Stimulated activated CD8-positive, alpha-beta memory T cell treated with anti-CD3 and anti-CD28 coated beads, Interleukin-15, amount 100 ng/mL, for 4 hours (primary cell): ENCODE results near the gene GNRH2.
A peak's percentile ranks its signal among the peaks of the same experiment; 100 is the strongest.
"Not testable (repeated sequence)": the region's sequence is repeated elsewhere in the genome, so short reads cannot be mapped to it uniquely, and the experiment has no call there.

Experiments used
- DNase-seq, 2 donors: peaks; one replicate each; pipeline ENCODE4 v3.0.0-alpha.2; 2020; ENCODE audit warnings: low read depth in 2 of 2

The GNRH2 gene

GRCh38 chr20:3042625-3043024 is 797 bp upstream of the GNRH2 start:
- no peak for DNase-seq

- DNase-seq, result no peak
These were observed 1.0 kb downstream of the GNRH2 start for GRCh38 chr20:3044336-3044965.

- DNase-seq, result peak in 1 of 2 donors; percentile 10
These were observed 1.8 kb downstream of the GNRH2 start for GRCh38 chr20:3045042-3045815.

DNA sequence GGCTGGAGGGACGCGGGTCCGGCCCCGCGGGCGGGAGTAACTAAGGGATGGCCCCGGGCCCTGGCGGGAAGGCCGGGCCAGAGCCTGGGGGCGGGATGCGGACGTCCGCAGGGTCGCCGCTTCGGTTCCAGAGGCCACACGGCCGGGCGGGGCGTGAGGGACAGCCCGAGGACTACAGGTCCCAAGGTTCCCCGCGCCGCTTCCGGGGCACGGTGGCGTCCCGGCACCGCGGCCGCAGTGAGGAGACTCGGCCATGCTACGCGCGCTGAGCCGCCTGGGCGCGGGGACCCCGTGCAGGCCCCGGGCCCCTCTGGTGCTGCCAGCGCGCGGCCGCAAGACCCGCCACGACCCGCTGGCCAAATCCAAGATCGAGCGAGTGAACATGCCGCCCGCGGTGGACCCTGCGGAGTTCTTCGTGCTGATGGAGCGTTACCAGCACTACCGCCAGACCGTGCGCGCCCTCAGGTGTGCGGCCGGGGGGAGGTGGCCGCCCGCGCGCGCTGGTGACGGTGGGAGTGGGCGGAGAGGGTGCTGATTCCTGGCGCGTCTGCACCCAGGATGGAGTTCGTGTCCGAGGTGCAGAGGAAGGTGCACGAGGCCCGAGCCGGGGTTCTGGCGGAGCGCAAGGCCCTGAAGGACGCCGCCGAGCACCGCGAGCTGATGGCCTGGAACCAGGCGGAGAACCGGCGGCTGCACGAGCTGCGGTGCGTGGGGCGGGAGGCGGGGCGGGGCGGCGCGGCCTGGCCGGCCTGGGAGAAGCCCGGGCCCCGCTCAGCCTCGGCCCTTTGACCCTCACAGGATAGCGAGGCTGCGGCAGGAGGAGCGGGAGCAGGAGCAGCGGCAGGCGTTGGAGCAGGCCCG is 2.6 kb downstream of the GNRH2 start, which contains the start of gene MRPS26:
Gene MRPS26 (plus strand): TSS at position 237 of the 861 bp plus-strand sequence. CDS start 17 bp downstream, at position 254.
- DNase-seq, result peak; percentile 60 to 69

- DNase-seq, result no peak
These were observed 3.4 kb downstream of the GNRH2 start for GRCh38 chr20:3046677-3047462.

DNA sequence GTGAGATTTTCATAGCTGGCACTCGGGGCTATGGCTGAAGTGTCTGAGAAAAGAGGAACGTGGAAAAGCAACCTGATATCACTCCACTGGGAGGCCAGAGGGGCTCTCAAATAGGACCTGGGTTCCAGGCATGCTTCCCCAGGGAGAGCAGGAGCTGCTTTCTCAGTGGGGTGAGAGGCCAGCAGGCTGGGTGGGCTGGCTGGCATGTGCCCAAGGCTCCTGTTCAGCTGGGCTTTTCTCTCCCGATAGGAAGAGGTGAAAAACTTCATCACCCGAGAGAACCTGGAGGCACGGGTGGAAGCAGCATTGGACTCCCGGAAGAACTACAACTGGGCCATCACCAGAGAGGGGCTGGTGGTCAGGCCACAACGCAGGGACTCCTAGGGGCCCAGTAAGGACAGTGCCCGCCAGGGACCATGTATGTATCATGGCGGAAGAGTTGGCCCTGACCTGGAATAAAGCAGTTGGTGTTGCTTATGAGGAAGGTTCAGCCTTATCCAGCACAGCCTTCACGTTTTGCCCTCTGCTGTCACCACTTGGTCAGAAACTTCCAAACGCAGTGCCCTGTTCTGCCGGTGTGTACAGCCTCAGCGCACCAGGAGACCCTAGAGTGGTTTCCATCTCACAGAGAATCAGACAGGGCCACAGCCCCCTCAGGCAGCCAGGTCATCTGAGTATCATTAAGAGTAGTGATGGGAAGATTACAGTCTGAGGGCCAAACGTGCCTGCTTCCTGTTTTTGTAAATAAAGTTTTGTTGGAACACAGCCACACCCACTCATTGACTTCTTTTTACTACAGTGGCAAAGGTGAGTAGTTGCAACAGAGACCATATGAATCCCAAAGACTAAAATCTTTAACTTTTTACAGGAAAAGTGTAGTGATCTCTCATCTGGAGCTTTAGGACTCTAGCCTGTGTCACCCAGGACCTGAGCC is 4.3 kb downstream of the GNRH2 start:
- no peak for DNase-seq

DNA sequence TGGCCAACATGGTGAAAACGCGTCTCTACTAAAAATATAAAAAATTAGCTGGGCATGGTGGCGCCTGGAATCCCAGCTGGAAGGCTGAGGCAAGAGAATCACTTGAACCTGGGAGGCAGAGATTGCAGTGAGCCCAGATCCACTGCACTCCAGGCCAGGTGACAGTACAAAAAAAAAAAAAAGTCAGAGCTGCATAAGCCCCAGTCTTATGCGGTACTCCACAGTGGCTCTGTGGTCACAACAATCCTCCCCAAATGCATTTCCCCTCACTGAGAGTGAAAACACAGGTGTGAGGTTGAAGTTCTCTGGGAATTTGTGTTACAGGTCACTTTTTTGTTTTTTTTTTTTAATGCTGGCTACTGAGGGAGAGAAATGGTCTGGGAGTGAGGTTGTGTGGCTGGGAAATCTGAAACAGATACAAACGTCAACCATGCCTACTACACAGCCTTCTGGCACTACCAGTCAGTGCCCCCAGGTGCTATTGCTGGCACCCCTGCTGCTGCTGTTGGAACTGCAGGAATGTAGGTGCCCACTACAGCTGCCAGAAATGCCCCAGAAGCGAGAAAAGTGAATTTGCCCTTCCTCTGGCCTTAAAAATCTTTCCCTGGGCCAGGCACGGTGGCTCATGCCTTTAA is 8.1 kb downstream of the GNRH2 start:
- DNase-seq, result no peak

GRCh38 chr20:3059489-3059888 is 16.1 kb downstream of the GNRH2 start:
- no peak for DNase-seq

DNA sequence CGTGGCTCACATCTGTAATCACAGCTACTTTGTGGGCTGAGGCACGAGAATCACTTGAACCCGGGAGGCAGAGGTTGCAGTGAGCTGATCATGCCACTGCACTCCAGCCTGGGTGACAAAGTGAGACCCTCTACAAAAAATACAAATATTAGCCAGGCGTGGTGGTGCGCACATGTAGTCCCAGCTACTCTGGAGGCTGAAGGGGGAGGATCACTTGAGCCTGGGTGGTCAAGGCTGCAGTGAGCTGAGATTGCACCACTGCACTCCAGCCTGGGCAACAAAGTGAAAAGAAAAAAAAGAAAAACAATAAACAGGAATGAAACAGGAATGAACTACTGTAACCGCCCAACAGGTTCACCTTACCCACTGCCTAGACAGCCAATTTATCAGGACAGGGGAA is 20.7 kb downstream of the GNRH2 start:
- not testable (repeated sequence) for DNase-seq

GRCh38 chr20:3067139-3068014 is 24.0 kb downstream of the GNRH2 start:
- no peak for DNase-seq

DNA sequence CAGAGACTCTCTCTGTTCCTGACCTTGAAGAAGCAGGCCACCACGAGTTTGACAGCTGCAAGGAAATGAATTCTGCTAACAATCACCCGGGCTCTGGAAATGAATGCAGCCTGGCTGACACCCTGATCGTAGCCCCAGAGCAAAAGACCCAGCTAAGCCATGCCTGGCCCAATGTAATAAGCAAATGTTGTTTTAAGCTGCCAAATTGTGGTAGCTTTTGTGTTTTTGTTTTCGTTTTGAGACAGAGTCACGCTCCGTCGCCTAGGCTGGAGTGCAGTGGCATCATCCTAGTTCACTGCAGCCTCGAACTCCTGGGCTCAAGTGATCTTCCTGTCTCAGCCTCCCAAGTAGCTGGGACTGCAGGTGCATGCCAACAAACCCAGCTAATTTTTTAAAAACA is 24.7 kb downstream of the GNRH2 start:
- no peak for DNase-seq

DNA sequence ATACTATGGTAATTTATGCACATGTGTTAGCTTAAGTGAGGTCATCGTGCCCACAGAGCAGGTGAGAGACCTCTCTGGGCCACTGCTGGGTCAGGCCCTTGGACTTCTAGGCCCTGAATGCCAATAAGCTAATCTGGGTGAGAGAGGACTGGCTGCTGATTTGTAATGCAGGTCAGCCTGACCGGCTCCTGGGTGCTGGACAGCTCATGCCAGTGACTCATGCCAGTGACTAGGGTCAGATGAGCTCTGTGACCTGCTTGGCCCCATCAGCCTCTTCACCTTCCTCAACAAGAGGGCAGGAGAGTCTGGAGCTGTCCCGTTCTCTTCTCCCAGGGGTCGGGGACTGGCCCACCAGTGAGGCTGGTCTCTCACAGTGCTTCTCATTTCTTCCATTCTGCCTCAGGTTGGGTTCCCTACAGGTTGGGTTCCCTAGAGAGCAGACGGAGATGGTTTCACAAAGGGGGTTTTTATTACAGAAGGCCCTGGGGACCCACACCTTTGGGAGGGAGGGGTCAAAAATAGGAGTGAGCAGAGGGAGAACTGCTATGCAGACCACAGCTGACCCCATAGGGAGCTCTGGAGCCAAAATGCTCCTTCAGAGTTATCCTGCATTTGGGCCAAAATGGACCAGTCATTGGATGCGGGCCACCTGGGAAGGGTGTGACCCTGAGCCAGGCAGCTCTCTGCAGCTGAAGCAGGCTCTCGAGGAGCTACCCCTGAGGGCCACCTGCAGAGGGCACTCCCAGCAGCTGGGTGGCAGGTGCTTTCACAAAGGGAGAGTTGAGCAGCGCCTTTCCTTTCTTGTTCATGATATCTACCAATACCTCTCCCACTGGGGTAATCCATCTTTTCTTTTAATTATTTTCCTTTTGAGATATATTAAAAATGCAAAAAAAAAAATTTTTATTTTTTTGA is 25.8 kb downstream of the GNRH2 start:
- no peak for DNase-seq

DNA sequence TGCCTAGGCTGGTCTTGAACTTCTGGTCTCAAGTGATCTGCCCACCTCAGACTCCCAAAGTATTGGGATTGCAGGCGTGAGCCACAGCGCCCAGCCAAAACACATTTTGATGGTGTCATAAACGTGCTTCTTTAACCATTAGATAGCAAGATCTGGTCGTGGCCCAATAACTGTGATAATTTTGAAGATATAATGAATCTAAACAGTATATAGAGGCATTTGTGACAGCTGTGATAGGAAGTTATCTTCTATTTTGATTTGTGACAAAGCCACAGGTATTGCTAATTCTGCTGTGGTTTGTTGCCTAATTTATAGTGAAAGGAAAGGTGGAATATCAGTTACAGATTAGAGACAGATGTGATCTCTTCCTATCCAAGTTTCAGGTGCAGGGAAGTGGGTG is 27.3 kb downstream of the GNRH2 start:
- no peak for DNase-seq

DNA sequence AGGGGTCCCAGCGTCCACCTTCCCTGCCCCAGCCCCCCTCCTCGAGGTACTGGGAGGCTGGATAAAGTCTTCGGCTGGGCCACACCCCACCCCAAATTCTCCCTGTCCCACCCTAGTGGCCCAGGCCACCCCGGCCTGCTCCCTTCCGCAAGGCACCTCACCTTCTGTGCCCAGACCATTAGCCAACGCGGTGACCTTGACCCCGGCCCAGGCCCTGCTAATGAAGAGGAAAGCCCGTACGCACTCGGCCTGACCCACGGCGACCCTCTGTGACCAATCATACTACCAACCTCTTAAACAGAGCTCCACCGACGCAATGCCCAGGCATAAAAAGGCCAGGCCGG is 27.8 kb downstream of the GNRH2 start:
- DNase-seq, result no peak

- DNase-seq, result peak; percentile 46 to 53
These were observed 28.4 kb downstream of the GNRH2 start, which contains the start of gene OXT for GRCh38 chr20:3071610-3072529. Gene OXT, plus strand, starts transcription at chr20:3071620. Its CDS starts 36 bp downstream, at chr20:3071656.

DNA sequence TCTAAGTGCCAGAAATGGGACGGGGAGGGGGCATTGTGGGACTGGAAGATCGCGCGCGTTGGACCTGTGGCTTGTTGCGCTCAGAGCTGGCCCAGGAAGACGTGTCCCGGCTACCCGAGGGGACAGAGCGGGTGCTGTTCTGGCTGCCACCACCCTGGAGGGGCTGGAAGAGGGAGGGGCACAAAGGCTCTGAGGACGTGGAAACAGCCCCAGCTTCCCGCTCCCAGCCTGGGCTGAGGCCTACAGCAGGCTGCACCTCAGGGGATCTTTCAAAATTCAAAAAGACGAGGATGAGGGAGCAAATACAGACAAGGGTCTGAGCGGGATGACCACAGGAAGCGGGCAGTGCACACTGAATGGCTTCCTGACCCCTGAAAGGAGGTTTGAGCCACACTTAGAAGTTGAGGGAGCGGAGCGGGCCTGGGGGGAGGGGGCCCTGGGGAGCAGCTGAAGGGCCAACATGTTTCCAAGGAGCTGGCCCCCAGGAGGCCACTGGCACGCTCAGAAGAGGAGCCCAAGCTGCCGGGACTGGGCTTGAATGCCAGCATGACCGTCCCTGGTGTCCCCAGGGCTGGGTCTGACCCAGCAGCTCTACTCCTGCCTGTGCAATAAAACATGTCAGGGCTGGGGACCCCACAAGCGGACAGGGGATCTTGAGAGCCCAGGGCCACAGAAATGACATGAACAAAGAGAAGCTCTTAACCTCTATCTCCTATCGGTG is 29.3 kb downstream of the GNRH2 start:
- DNase-seq, result no peak
